DOHH2 (cell line): Measurements from ENCODE around the gene CREB1.

ENCODE experiments used
- EZH2phosphoT487 ChIP-seq: fragments of 200-600 bp; sonication (generic); IDR thresholded peaks from 2 replicates; pipeline ENCODE4 v1.6.1; 2017; ENCODE audit warnings: borderline replicate concordance, mild to moderate bottlenecking, antibody characterized with exemption, low read length, moderate library complexity, mixed read lengths
- TF ChIP-seq, protein P1 (sequence below): fragments of 200-600 bp; sonication (generic); IDR thresholded peaks from one replicate; pipeline ENCODE4 v1.5.1; 2014; ENCODE audit warnings: antibody characterized with exemption, mild to moderate bottlenecking, low read depth, low read length; ENCODE audit not compliant: poor library complexity, severe bottlenecking

DNA sequence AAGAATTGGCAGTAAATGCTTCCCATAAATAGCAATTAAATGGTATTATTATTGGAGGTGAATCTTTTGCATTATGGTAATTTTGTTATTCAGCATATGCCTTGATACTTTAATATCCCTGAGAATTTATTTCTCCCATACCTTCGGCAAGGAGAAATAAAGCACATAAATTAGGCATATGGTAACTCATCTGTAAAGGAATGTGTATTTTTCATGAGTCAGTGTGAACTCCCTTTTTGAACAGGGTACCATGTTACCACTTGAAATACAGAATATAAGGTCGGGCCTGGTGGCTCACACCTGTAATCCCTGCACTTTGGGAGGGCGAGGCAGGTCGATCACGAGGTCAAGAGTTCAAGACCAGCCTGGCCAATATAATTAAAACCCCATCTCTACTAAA, 77.1 kb downstream of the CREB1 start:
- TF ChIP-seq, protein P1, sequence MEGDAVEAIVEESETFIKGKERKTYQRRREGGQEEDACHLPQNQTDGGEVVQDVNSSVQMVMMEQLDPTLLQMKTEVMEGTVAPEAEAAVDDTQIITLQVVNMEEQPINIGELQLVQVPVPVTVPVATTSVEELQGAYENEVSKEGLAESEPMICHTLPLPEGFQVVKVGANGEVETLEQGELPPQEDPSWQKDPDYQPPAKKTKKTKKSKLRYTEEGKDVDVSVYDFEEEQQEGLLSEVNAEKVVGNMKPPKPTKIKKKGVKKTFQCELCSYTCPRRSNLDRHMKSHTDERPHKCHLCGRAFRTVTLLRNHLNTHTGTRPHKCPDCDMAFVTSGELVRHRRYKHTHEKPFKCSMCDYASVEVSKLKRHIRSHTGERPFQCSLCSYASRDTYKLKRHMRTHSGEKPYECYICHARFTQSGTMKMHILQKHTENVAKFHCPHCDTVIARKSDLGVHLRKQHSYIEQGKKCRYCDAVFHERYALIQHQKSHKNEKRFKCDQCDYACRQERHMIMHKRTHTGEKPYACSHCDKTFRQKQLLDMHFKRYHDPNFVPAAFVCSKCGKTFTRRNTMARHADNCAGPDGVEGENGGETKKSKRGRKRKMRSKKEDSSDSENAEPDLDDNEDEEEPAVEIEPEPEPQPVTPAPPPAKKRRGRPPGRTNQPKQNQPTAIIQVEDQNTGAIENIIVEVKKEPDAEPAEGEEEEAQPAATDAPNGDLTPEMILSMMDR = no peak
- TF ChIP-seq EZH2phosphoT487 = no peak
